ENCODE results near the gene MRPL16.

DNA sequence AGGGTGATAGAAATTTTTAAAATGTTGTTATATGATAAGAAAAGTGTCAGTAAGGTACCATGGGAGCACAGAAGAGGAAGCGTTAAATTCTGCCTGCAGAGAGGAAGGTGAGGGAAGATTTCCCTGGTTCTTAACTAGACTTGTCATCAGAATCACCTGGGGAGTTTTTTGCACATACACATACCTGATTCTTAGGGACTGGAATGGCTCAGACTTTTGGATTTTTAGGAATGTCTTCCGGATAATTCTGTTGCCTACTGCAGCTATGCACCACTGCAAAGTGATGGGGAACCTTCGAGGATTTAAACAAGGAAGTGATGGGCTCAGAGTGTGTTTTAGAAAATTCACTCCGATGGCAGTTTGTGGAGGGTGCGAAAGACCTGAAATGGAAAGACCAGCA lies 33.5 kb downstream of the MRPL16 start:
- TF ChIP-seq, protein P1, sequence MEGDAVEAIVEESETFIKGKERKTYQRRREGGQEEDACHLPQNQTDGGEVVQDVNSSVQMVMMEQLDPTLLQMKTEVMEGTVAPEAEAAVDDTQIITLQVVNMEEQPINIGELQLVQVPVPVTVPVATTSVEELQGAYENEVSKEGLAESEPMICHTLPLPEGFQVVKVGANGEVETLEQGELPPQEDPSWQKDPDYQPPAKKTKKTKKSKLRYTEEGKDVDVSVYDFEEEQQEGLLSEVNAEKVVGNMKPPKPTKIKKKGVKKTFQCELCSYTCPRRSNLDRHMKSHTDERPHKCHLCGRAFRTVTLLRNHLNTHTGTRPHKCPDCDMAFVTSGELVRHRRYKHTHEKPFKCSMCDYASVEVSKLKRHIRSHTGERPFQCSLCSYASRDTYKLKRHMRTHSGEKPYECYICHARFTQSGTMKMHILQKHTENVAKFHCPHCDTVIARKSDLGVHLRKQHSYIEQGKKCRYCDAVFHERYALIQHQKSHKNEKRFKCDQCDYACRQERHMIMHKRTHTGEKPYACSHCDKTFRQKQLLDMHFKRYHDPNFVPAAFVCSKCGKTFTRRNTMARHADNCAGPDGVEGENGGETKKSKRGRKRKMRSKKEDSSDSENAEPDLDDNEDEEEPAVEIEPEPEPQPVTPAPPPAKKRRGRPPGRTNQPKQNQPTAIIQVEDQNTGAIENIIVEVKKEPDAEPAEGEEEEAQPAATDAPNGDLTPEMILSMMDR (IDR thresholded peaks at IDR 0.05): no peak
- TF ChIP-seq ZFX (IDR thresholded peaks at IDR 0.05; ENCODE audit: borderline replicate concordance): no peak
